GM15510 (cell line): Measurements from ENCODE around the gene OR6X1.

Experiments
- POLR2A ChIP-seq: IDR thresholded peaks from 3 replicates; pipeline ENCODE4 v1.6.1; 2011; ENCODE audit warnings: borderline replicate concordance; ENCODE audit not compliant: insufficient read length; ENCODE audit errors: extremely low read depth

OR6X1 gene

GRCh38 chr11:123725995-123726655, 28.2 kb downstream of the OR6X1 start:
- TF ChIP-seq POLR2A, result no peak

- no peak for TF ChIP-seq POLR2A
Measured at GRCh38 chr11:123719452-123719851, 34.9 kb downstream of the OR6X1 start.

- no peak for TF ChIP-seq POLR2A
Measured at GRCh38 chr11:123718469-123718868, 35.8 kb downstream of the OR6X1 start.

GRCh38 chr11:123718063-123718462, 36.3 kb downstream of the OR6X1 start:
- no peak for TF ChIP-seq POLR2A

GRCh38 chr11:123707606-123708205, 46.6 kb downstream of the OR6X1 start:
- TF ChIP-seq POLR2A, result no peak

- TF ChIP-seq POLR2A, result no peak
Measured at GRCh38 chr11:123707206-123707605, 47.1 kb downstream of the OR6X1 start.

- TF ChIP-seq POLR2A, result no peak
Measured at GRCh38 chr11:123704341-123704740, 50.0 kb downstream of the OR6X1 start.
